ENCODE results near the gene PBX4. TPM values are rescaled to one million over a fixed set of nuclear protein-coding genes. Genes with fewer than 3 reads are reported as not detected.

The PBX4 gene
- total and polyA plus RNA-seq, 10 of the 15 experiments (the other 5 are each of a cell fraction or from before 2014, with no cell fraction given), result 0.18 to 17.3 (median 4.2) TPM

DNA sequence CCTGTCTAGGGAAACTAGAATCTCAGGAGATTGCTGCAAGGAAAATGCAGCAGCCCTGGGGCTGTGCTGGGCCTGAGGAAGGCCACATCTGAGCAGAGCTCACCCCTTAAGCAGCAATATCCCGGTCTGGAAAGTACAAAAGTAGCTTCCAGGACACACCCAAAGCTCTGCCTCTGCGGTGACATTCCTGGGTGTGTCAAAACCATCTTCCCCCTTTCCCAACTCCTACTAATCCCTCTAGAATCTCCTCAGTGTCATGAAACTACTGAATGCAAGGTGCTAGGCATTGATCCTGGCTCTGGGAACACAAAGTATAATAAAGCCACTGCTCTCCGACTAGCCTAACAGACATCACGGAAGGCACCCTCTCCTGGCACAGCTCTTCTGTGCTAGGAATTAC is 5.0 kb downstream of the PBX4 start:
- intact Hi-C loops (cut with micrococcal nuclease; ENCODE audit: unreplicated experiment) (no loop called here), in situ Hi-C loops (cut with MboI) (no loop called here)
- ChIA-PET RAD21 (ENCODE audit: unreplicated experiment) (interaction anchor here (0.8 kb wide), 1 partner anchor 17 kb away, joined by 3 read pairs; no protein-coding TSS in a partner anchor), CTCF (interaction anchor here (1.2 to 1.8 kb wide), 3 partner anchors 8 to 35 kb away, joined by 3 to 7 read pairs (median 4); no protein-coding TSS in a partner anchor), SMC1A (ENCODE audit: uncharacterized antibody, unreplicated experiment) (interaction anchor here (1.3 to 3.7 kb wide), 6 partner anchors 9 to 31 kb away, joined by 3 to 28 read pairs (median 6); no protein-coding TSS in a partner anchor), POLR2A (interaction anchor here (0.6 to 2.8 kb wide), 6 partner anchors 8 to 82 kb away, joined by 5 to 16 read pairs (median 6); no protein-coding TSS in a partner anchor)
- Histone ChIP-seq H3K4me2 (ENCODE audit: control insufficient read depth, insufficient read depth) (no peak overlapping the region), H3K9me3 (replicated peaks; ENCODE audit: control insufficient read depth, insufficient read depth, low read length) (no peaks in the 10 kb centered on the region), H3K36me3 (ENCODE audit: control insufficient read depth in 2 of 2, insufficient read depth in 2 of 2, low read length in 1 of 2) (peaks cover 0 to under 1% of the 10 kb centered on the region in 2 experiments; a peak in 2 of 4 replicates), H3K79me2 (ENCODE audit: control insufficient read depth, insufficient read depth, low read length) (peaks cover 6% of the 10 kb centered on the region), H3K9ac (ENCODE audit: control insufficient read depth, insufficient read depth, low read length) (no peak overlapping the region), H3K4me3 (no peak overlapping the region), H3K27ac (ENCODE audit: control insufficient read depth, insufficient read depth) (no peak overlapping the region), H3K27me3 (replicated peaks in 1 of 2; ENCODE audit: control insufficient read depth in 2 of 2, insufficient read depth in 2 of 2, low read length in 1 of 2) (no peaks in the 10 kb centered on the region), H2AFZ (ENCODE audit: control insufficient read depth, low read depth, low read length) (no peak overlapping the region), H3K4me1 (ENCODE audit: control insufficient read depth, insufficient read depth, low read length) (no peaks in the 10 kb centered on the region; the same call in 1 of the 2 replicates), H4K20me1 (ENCODE audit: control insufficient read depth, insufficient read depth) (no peaks in the 10 kb centered on the region)
- no peak for ATAC-seq
- FAIRE-seq, result no peak
- WGBS (ENCODE audit: insufficient coverage, insufficient replicate concordance, low lambda C conversion rate, missing lambda C conversion rate), result 100% methylated on average over 4 of the region's 4 CpGs
- DNase-seq (ENCODE audit: low read depth, low spot score), result no peak
- BruUV-seq (replicated peaks), result no TSS peak
- TF ChIP-seq, protein P1, sequence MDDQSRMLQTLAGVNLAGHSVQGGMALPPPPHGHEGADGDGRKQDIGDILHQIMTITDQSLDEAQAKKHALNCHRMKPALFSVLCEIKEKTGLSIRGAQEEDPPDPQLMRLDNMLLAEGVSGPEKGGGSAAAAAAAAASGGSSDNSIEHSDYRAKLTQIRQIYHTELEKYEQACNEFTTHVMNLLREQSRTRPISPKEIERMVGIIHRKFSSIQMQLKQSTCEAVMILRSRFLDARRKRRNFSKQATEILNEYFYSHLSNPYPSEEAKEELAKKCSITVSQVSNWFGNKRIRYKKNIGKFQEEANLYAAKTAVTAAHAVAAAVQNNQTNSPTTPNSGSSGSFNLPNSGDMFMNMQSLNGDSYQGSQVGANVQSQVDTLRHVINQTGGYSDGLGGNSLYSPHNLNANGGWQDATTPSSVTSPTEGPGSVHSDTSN (IDR thresholded peaks at IDR 0.05; ENCODE audit: insufficient replicate concordance, low read depth, low read length), result no peak
- TF ChIP-seq, protein P2, sequence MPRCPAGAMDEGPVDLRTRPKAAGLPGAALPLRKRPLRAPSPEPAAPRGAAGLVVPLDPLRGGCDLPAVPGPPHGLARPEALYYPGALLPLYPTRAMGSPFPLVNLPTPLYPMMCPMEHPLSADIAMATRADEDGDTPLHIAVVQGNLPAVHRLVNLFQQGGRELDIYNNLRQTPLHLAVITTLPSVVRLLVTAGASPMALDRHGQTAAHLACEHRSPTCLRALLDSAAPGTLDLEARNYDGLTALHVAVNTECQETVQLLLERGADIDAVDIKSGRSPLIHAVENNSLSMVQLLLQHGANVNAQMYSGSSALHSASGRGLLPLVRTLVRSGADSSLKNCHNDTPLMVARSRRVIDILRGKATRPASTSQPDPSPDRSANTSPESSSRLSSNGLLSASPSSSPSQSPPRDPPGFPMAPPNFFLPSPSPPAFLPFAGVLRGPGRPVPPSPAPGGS (IDR thresholded peaks at IDR 0.05; ENCODE audit: borderline replicate concordance, insufficient read depth, low read depth, low read length, poor library complexity, severe bottlenecking), result no peak
- TF ChIP-seq NR2C1 (IDR thresholded peaks at IDR 0.05) (no peak), SP1 (IDR thresholded peaks at IDR 0.05; ENCODE audit: low read depth, low read length) (no peak), TCF12 (IDR thresholded peaks at IDR 0.05; ENCODE audit: low read depth, low read length) (no peak), SPI1 (IDR thresholded peaks at IDR 0.05; ENCODE audit: borderline replicate concordance, insufficient read depth, low read depth, low read length) (no peak), TCF3 (IDR thresholded peaks at IDR 0.05; ENCODE audit: borderline replicate concordance, insufficient read depth, low read depth, low read length) (no peak), ZBED1 (IDR thresholded peaks at IDR 0.05; ENCODE audit: borderline replicate concordance) (no peak), POLR2AphosphoS2 (IDR thresholded peaks at IDR 0.05; ENCODE audit: low read depth, low read length) (no peak)
- TF ChIP-seq, protein P3, sequence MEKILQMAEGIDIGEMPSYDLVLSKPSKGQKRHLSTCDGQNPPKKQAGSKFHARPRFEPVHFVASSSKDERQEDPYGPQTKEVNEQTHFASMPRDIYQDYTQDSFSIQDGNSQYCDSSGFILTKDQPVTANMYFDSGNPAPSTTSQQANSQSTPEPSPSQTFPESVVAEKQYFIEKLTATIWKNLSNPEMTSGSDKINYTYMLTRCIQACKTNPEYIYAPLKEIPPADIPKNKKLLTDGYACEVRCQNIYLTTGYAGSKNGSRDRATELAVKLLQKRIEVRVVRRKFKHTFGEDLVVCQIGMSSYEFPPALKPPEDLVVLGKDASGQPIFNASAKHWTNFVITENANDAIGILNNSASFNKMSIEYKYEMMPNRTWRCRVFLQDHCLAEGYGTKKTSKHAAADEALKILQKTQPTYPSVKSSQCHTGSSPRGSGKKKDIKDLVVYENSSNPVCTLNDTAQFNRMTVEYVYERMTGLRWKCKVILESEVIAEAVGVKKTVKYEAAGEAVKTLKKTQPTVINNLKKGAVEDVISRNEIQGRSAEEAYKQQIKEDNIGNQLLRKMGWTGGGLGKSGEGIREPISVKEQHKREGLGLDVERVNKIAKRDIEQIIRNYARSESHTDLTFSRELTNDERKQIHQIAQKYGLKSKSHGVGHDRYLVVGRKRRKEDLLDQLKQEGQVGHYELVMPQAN (conservative IDR thresholded peaks at IDR 0.05), result no peak
- TF ChIP-seq, protein P4, sequence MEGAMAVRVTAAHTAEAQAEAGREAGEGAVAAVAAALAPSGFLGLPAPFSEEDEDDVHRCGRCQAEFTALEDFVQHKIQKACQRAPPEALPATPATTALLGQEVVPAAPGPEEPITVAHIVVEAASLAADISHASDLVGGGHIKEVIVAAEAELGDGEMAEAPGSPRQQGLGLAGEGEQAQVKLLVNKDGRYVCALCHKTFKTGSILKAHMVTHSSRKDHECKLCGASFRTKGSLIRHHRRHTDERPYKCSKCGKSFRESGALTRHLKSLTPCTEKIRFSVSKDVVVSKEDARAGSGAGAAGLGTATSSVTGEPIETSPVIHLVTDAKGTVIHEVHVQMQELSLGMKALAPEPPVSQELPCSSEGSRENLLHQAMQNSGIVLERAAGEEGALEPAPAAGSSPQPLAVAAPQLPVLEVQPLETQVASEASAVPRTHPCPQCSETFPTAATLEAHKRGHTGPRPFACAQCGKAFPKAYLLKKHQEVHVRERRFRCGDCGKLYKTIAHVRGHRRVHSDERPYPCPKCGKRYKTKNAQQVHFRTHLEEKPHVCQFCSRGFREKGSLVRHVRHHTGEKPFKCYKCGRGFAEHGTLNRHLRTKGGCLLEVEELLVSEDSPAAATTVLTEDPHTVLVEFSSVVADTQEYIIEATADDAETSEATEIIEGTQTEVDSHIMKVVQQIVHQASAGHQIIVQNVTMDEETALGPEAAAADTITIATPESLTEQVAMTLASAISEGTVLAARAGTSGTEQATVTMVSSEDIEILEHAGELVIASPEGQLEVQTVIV (IDR thresholded peaks at IDR 0.05; ENCODE audit: borderline replicate concordance, partially characterized antibody), result no peak
- TF ChIP-seq, protein P5, sequence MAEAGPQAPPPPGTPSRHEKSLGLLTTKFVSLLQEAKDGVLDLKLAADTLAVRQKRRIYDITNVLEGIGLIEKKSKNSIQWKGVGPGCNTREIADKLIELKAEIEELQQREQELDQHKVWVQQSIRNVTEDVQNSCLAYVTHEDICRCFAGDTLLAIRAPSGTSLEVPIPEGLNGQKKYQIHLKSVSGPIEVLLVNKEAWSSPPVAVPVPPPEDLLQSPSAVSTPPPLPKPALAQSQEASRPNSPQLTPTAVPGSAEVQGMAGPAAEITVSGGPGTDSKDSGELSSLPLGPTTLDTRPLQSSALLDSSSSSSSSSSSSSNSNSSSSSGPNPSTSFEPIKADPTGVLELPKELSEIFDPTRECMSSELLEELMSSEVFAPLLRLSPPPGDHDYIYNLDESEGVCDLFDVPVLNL (IDR thresholded peaks at IDR 0.05; ENCODE audit: low read depth, low read length), result no peak
- TF ChIP-seq, protein P6, sequence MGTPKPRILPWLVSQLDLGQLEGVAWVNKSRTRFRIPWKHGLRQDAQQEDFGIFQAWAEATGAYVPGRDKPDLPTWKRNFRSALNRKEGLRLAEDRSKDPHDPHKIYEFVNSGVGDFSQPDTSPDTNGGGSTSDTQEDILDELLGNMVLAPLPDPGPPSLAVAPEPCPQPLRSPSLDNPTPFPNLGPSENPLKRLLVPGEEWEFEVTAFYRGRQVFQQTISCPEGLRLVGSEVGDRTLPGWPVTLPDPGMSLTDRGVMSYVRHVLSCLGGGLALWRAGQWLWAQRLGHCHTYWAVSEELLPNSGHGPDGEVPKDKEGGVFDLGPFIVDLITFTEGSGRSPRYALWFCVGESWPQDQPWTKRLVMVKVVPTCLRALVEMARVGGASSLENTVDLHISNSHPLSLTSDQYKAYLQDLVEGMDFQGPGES (IDR thresholded peaks at IDR 0.05), result no peak
